Omental fat pad (tissue), 4 donors: ENCODE data around the gene KIF4A. TPM values are rescaled to one million over a fixed set of nuclear protein-coding genes. Genes with fewer than 3 reads are reported as not detected.

Source experiments
- ATAC-seq: fragments of 150-250 bp; one replicate; pipeline ENCODE4 v1.9.1; 2016; ENCODE audit warnings: mild to moderate bottlenecking, moderate library complexity; ENCODE audit not compliant: low FRiP score
- DNase-seq: peaks from one replicate; pipeline ENCODE4 v3.0.0-alpha.2; 2019; ENCODE audit warnings: low spot score
- CTCF ChIP-seq, 3 donors: fragments of 450-650 bp; IDR thresholded peaks; one replicate each; pipeline ENCODE4 v1.5.1; 2016 to 2017; ENCODE audit warnings: antibody characterized with exemption in 3 of 3, mild to moderate bottlenecking in 3 of 3, moderate library complexity in 2 of 3
- total RNA-seq, 4 donors: library from RNA; depleted of rRNA; stranded (reverse); fragments of >200 nt; gene quantifications; one replicate each; pipeline ENCODE4 v1.1.0, GENCODE V29; 2016

The KIF4A gene
- total RNA-seq, 4 donors from 2014 or later: 0.09 to 1.2 (median 0.32) TPM; not detected in 1

GRCh38 chrX:70402721-70403120, 112.8 kb downstream of the KIF4A start:
- DNase-seq: no peak
- no peak for TF ChIP-seq CTCF (IDR thresholded peaks at IDR 0.05)
- no peak for ATAC-seq

- DNase-seq (no peak), ATAC-seq (no peak)
- TF ChIP-seq CTCF (IDR thresholded peaks at IDR 0.05): no peak
Measured at GRCh38 chrX:70405003-70405402, 115.1 kb downstream of the KIF4A start.

- no peak for DNase-seq
- ATAC-seq: no peak
- no peak for TF ChIP-seq CTCF (IDR thresholded peaks at IDR 0.05)
Measured at GRCh38 chrX:70410921-70411320, 121.0 kb downstream of the KIF4A start.

- DNase-seq (no peak), ATAC-seq (no peak)
- no peak for TF ChIP-seq CTCF (IDR thresholded peaks at IDR 0.05)
Measured at GRCh38 chrX:70411475-70411874, 121.6 kb downstream of the KIF4A start.

- DNase-seq: no peak
- no peak for ATAC-seq
- no peak for TF ChIP-seq CTCF (IDR thresholded peaks at IDR 0.05)
Measured at GRCh38 chrX:70421618-70422017, 131.7 kb downstream of the KIF4A start.

GRCh38 chrX:70422851-70423341, 133.0 kb downstream of the KIF4A start, which contains the start of gene GDPD2:
Gene GDPD2 (plus strand): TSS chrX:70423314. CDS start chrX:70424985, 1,671 bp downstream.
- DNase-seq (no peak), ATAC-seq (no peak)
- no peak for TF ChIP-seq CTCF (IDR thresholded peaks at IDR 0.05)

- TF ChIP-seq CTCF (IDR thresholded peaks at IDR 0.05): no peak
- ATAC-seq (no peak), DNase-seq (no peak)
Measured at GRCh38 chrX:70423936-70424675, 134.2 kb downstream of the KIF4A start.
